Esophagus squamous epithelium (tissue), 4 donors: ENCODE data around the gene NVL.

Experiments used
- POLR2A ChIP-seq, 4 donors: fragments of 450-650 bp; IDR thresholded peaks; one replicate each; pipeline ENCODE4 v1.6.1; 2017; ENCODE audit warnings: antibody characterized with exemption in 4 of 4, mild to moderate bottlenecking in 4 of 4, moderate library complexity in 3 of 4
- TF ChIP-seq, protein P1 (sequence below), 6 experiments: fragments of 450-650 bp in 4 of 6; fragments of 200-600 bp in 2 of 6; sonication (generic) in 2 of 6; IDR thresholded peaks; one replicate each; pipeline ENCODE4 v1.5.1; 2016 to 2019; ENCODE audit warnings: antibody characterized with exemption in 6 of 6, mild to moderate bottlenecking in 4 of 6, moderate library complexity in 4 of 6

DNA sequence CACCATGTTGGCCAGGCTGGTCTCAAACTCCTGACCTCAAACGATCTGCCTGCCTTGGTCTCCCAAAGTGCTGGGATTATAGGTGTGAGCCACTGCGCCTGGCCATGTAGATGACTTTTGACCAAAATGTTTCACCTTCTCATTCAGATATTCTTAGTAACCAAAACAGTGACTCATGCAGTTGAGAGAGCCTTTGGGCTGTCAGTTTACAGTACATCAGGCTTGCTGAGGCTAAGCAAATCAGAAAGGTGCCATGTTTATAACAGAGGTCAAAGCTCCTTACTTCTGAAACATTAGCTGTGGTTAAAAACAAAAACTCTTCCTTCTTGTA, 47.7 kb upstream of the NVL start:
- TF ChIP-seq, protein P1, sequence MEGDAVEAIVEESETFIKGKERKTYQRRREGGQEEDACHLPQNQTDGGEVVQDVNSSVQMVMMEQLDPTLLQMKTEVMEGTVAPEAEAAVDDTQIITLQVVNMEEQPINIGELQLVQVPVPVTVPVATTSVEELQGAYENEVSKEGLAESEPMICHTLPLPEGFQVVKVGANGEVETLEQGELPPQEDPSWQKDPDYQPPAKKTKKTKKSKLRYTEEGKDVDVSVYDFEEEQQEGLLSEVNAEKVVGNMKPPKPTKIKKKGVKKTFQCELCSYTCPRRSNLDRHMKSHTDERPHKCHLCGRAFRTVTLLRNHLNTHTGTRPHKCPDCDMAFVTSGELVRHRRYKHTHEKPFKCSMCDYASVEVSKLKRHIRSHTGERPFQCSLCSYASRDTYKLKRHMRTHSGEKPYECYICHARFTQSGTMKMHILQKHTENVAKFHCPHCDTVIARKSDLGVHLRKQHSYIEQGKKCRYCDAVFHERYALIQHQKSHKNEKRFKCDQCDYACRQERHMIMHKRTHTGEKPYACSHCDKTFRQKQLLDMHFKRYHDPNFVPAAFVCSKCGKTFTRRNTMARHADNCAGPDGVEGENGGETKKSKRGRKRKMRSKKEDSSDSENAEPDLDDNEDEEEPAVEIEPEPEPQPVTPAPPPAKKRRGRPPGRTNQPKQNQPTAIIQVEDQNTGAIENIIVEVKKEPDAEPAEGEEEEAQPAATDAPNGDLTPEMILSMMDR (IDR thresholded peaks at IDR 0.05), result no peak
- TF ChIP-seq POLR2A (IDR thresholded peaks at IDR 0.05), result no peak
